SK-N-MC (cell line): ENCODE data around the gene C1QTNF5.

ENCODE experiments used
- DNase-seq: peaks from one replicate; pipeline ENCODE4 v3.0.0-alpha.2; 2011; ENCODE audit warnings: low read depth, low spot score
- H3K27ac ChIP-seq: fragments of 200-600 bp; sonication (generic); 2 replicates; pipeline ENCODE4 v1.5.1; 2016; ENCODE audit warnings: mixed run types
- H3K36me3 ChIP-seq: fragments of 200-600 bp; sonication (generic); 2 replicates; pipeline ENCODE4 v1.6.1; 2017; ENCODE audit warnings: antibody characterized with exemption, low read length, mixed read lengths; ENCODE audit not compliant: insufficient read depth
- H3K4me3 ChIP-seq: fragments of 200-600 bp; sonication (generic); 2 replicates; pipeline ENCODE4 v1.5.1; 2016
- H3K9ac ChIP-seq: fragments of 200-600 bp; sonication (generic); 2 replicates; pipeline ENCODE4 v1.8.0; 2017; ENCODE audit warnings: mixed run types, mixed read lengths; ENCODE audit not compliant: insufficient read length
- H3K9me3 ChIP-seq: fragments of 200-600 bp; sonication (generic); 2 replicates; pipeline ENCODE4 v1.6.1; 2017; ENCODE audit warnings: low read depth, mild to moderate bottlenecking, antibody characterized with exemption, low read length, moderate library complexity, mixed read lengths
- EZH2 ChIP-seq: fragments of 200-600 bp; sonication (generic); IDR thresholded peaks from one replicate; pipeline ENCODE4 v1.6.1; 2017; ENCODE audit warnings: antibody characterized with exemption
- FOXP2 ChIP-seq: optimal IDR thresholded peaks from 2 replicates; pipeline ENCODE3; 2011; ENCODE audit warnings: mild to moderate bottlenecking, moderate library complexity; ENCODE audit not compliant: insufficient read depth; ENCODE audit errors: extremely low read length, control extremely low read depth
- POLR2AphosphoS5 ChIP-seq: IDR thresholded peaks from 2 replicates; pipeline ENCODE4 v1.6.1; 2012; ENCODE audit warnings: mild to moderate bottlenecking, low read depth, low read length, borderline replicate concordance

Gene C1QTNF5

GRCh38 chr11:119300198-119300964 is 40.3 kb downstream of the C1QTNF5 start:
- TF ChIP-seq FOXP2 (no peak), POLR2AphosphoS5 (no peak), EZH2 (no peak)
- Histone ChIP-seq H3K4me3 (no peak overlapping the region), H3K36me3 (peaks cover 62% of the 10 kb centered on the region), H3K27ac (no peak overlapping the region), H3K9me3 (no peaks in the 10 kb centered on the region), H3K9ac (no peak overlapping the region)
- DNase-seq, result no peak

GRCh38 chr11:119299416-119299815 is 41.3 kb downstream of the C1QTNF5 start:
- Histone ChIP-seq H3K36me3 (peaks cover 62% of the 10 kb centered on the region), H3K9ac (no peak overlapping the region), H3K27ac (no peak overlapping the region), H3K4me3 (no peak overlapping the region), H3K9me3 (no peaks in the 10 kb centered on the region)
- no peak for DNase-seq
- no peak for TF ChIP-seq FOXP2
- TF ChIP-seq POLR2AphosphoS5, result no peak

- H3K36me3 ChIP-seq, result peaks cover 58% of the 10 kb centered on the region
These were observed 42.0 kb downstream of the C1QTNF5 start for GRCh38 chr11:119298726-119299125.

GRCh38 chr11:119297938-119298337 is 42.7 kb downstream of the C1QTNF5 start:
- H3K36me3 ChIP-seq, result peaks cover 50% of the 10 kb centered on the region; the same call in 1 of the 2 replicates
- no peaks in the 10 kb centered on the region for H3K9me3 ChIP-seq
- H3K27ac ChIP-seq, result no peak overlapping the region
- DNase-seq, result no peak
- no peak overlapping the region for H3K4me3 ChIP-seq
- TF ChIP-seq FOXP2 (no peak), EZH2 (no peak), POLR2AphosphoS5 (no peak)
- no peak overlapping the region for H3K9ac ChIP-seq

More at GRCh38 chr11:119298726-119299125, 42.0 kb downstream of the C1QTNF5 start:
- Histone ChIP-seq H3K9me3 (no peaks in the 10 kb centered on the region), H3K9ac (no peak overlapping the region), H3K27ac (no peak overlapping the region), H3K4me3 (no peak overlapping the region)
- no peak for TF ChIP-seq EZH2
- TF ChIP-seq FOXP2, result no peak
- no peak for TF ChIP-seq POLR2AphosphoS5
- no peak for DNase-seq

- no peak for DNase-seq
- TF ChIP-seq POLR2AphosphoS5 (no peak), EZH2 (no peak), FOXP2 (no peak)
- H3K36me3 ChIP-seq, result peaks cover 40% of the 10 kb centered on the region
- no peak overlapping the region for H3K27ac ChIP-seq
- H3K9ac ChIP-seq, result no peak overlapping the region
- no peak overlapping the region for H3K4me3 ChIP-seq
- H3K9me3 ChIP-seq, result 0 out of 2 replicates have a peak, but pooled peaks cover 4% of the 10 kb centered on the region
These were observed 45.5 kb downstream of the C1QTNF5 start for GRCh38 chr11:119295178-119295577.

- Histone ChIP-seq H3K36me3 (peaks cover 38% of the 10 kb centered on the region), H3K9me3 (0 out of 2 replicates have a peak, but pooled peaks cover 4% of the 10 kb centered on the region), H3K9ac (no peak overlapping the region), H3K4me3 (no peak overlapping the region), H3K27ac (no peak overlapping the region)
- DNase-seq, result no peak
- TF ChIP-seq EZH2, result no peak
- no peak for TF ChIP-seq FOXP2
- TF ChIP-seq POLR2AphosphoS5, result no peak
These were observed 47.2 kb downstream of the C1QTNF5 start for GRCh38 chr11:119293461-119293860.

- no peak for DNase-seq
- Histone ChIP-seq H3K27ac (no peak overlapping the region), H3K4me3 (no peak overlapping the region), H3K36me3 (peaks cover 33% of the 10 kb centered on the region), H3K9me3 (0 out of 2 replicates have a peak, but pooled peaks cover 4% of the 10 kb centered on the region), H3K9ac (no peak overlapping the region)
- TF ChIP-seq FOXP2, result no peak
- no peak for TF ChIP-seq EZH2
- TF ChIP-seq POLR2AphosphoS5, result no peak
These were observed 49.7 kb downstream of the C1QTNF5 start for GRCh38 chr11:119290894-119291497.
